GM12878 (cell line): ENCODE data around the gene SLC35E3. TPM values are rescaled to one million over a fixed set of nuclear protein-coding genes. Genes with fewer than 3 reads are reported as not detected.
A peak's percentile ranks its signal among the peaks of the same experiment; 100 is the strongest.

Experiments used
- ATAC-seq: fragments of 200-7000 bp; cut with Tn5 transposase; 3 replicates; pipeline ENCODE4 v1.9.1; 2020; ENCODE audit warnings: mild to moderate bottlenecking, moderate library complexity
- BruUV-seq: library from RNA; stranded (reverse); fragments of 400-500 nt; replicated peaks from 2 replicates; lab custom pipeline; 2021; lab: Mats Ljungman, UMichigan
- CTCF ChIA-PET: fragments of 300-600 bp; sonication (Branson Sonifier 250); formaldehyde crosslinking; extraction: SDS; loops from one replicate; lab custom pipeline; 2021; ENCODE audit warnings: inconsistent platforms; lab: Yijun Ruan, JAX
- POLR2A ChIA-PET: fragments of 350-600 bp; formaldehyde crosslinking; extraction: SDS; loops from one replicate; lab custom pipeline; 2021; ENCODE audit warnings: inconsistent platforms; lab: Charles Lee
- RAD21 ChIA-PET: fragments of 300-600 bp; sonication (Branson Sonifier 250); formaldehyde crosslinking; loops from one replicate; lab custom pipeline; 2023; ENCODE audit warnings: antibody characterized with exemption; ENCODE audit not compliant: unreplicated experiment; lab: Charles Lee
- SMC1A ChIA-PET: fragments of 300-600 bp; sonication (Branson Sonifier 250); formaldehyde crosslinking; loops from one replicate; lab custom pipeline; 2023; ENCODE audit not compliant: unreplicated experiment, uncharacterized antibody; lab: Charles Lee
- DNase-seq: peaks from one replicate; pipeline ENCODE4 v3.0.0-alpha.2; 2011; ENCODE audit warnings: low read depth, low spot score
- FAIRE-seq: peaks from 3 replicates; lab custom pipeline; 2011; peaks lifted over from hg19 to GRCh38; lab: Jason Lieb, UNC
- H2AFZ ChIP-seq: 2 replicates; pipeline ENCODE4 v1.6.0; 2011; ENCODE audit warnings: low read depth, low read length, control low read depth; ENCODE audit not compliant: control insufficient read depth
- H3K27ac ChIP-seq: 2 replicates; pipeline ENCODE4 v1.5.1; 2011; ENCODE audit warnings: control low read depth; ENCODE audit not compliant: control insufficient read depth, insufficient read depth
- H3K27me3 ChIP-seq, 2 experiments: replicated peaks in 1 of 2; 2 replicates each; pipeline versions ENCODE4 v1.6.0 to v1.6.1; 2011; ENCODE audit warnings: low read length in 1 of 2; ENCODE audit not compliant: control insufficient read depth in 2 of 2, insufficient read depth in 2 of 2
- H3K36me3 ChIP-seq, 2 experiments: 2 replicates each; pipeline ENCODE4 v1.5.1; 2011; ENCODE audit warnings: low read length in 1 of 2; ENCODE audit not compliant: control insufficient read depth in 2 of 2, insufficient read depth in 2 of 2
- H3K4me1 ChIP-seq: 2 replicates; pipeline ENCODE4 v1.6.1; 2011; ENCODE audit warnings: mild to moderate bottlenecking, low read length, moderate library complexity, mixed read lengths; ENCODE audit not compliant: control insufficient read depth, insufficient read depth
- H3K4me2 ChIP-seq: 2 replicates; pipeline ENCODE4 v1.6.0; 2011; ENCODE audit warnings: control low read depth; ENCODE audit not compliant: control insufficient read depth, insufficient read depth
- H3K4me3 ChIP-seq: fragments of 200-600 bp; sonication (generic); 2 replicates; pipeline ENCODE4 v1.5.1; 2016
- H3K79me2 ChIP-seq: 2 replicates; pipeline ENCODE4 v1.6.0; 2011; ENCODE audit warnings: low read length; ENCODE audit not compliant: control insufficient read depth, insufficient read depth
- H3K9ac ChIP-seq: 2 replicates; pipeline ENCODE4 v1.8.0; 2011; ENCODE audit warnings: low read length, control low read depth, mixed read lengths; ENCODE audit not compliant: control insufficient read depth, insufficient read depth
- H3K9me3 ChIP-seq: replicated peaks from 3 replicates; pipeline ENCODE4 v1.5.1; 2011; ENCODE audit warnings: mild to moderate bottlenecking, low read length; ENCODE audit not compliant: control insufficient read depth, insufficient read depth
- H4K20me1 ChIP-seq: 2 replicates; pipeline ENCODE4 v1.6.0; 2011; ENCODE audit not compliant: control insufficient read depth, insufficient read depth
- CBX3 ChIP-seq: fragments of 200-600 bp; sonication (generic); IDR thresholded peaks from 2 replicates; pipeline ENCODE4 v1.6.1; 2016; ENCODE audit warnings: low read depth, borderline replicate concordance
- CREB1 ChIP-seq: IDR thresholded peaks from 2 replicates; pipeline ENCODE4 v1.6.1; 2012; ENCODE audit warnings: low read depth, mild to moderate bottlenecking, inconsistent platforms
- FOXK2 ChIP-seq: fragments of 450-650 bp; IDR thresholded peaks from 2 replicates; pipeline ENCODE4 v1.6.1; 2017; ENCODE audit warnings: mild to moderate bottlenecking, moderate library complexity
- GABPA ChIP-seq: IDR thresholded peaks from 2 replicates; pipeline ENCODE4 v1.6.1; 2014; ENCODE audit warnings: antibody characterized with exemption, low read depth, mild to moderate bottlenecking, inconsistent platforms
- IKZF2 ChIP-seq, 2 experiments: fragments of 450-650 bp; IDR thresholded peaks; 2 replicates each; pipeline ENCODE4 v1.6.1; 2017; ENCODE audit warnings: mild to moderate bottlenecking in 2 of 2, moderate library complexity in 2 of 2
- MYB ChIP-seq: fragments of 150-350 bp; IDR thresholded peaks from 2 replicates; pipeline ENCODE4 v1.6.1; 2014; ENCODE audit warnings: mild to moderate bottlenecking, low read depth, low read length, borderline replicate concordance
- NFXL1 ChIP-seq: fragments of 450-650 bp; IDR thresholded peaks from 2 replicates; pipeline ENCODE4 v1.6.1; 2017; ENCODE audit warnings: antibody characterized with exemption, mild to moderate bottlenecking, borderline replicate concordance
- RB1 ChIP-seq: fragments of 450-650 bp; formaldehyde crosslinking; IDR thresholded peaks from 2 replicates; pipeline ENCODE4 v1.6.1; 2017; ENCODE audit warnings: mild to moderate bottlenecking, borderline replicate concordance
- SIN3A ChIP-seq: IDR thresholded peaks from 2 replicates; pipeline ENCODE4 v1.6.1; 2012; ENCODE audit warnings: low read depth, low read length, improper control_type of control experiment
- SREBF2 ChIP-seq: IDR thresholded peaks from 2 replicates; pipeline ENCODE4 v1.6.1; 2012; ENCODE audit warnings: mild to moderate bottlenecking, low read length
- TCF12 ChIP-seq: IDR thresholded peaks from 2 replicates; pipeline ENCODE4 v1.6.1; 2011; ENCODE audit warnings: low read depth, mild to moderate bottlenecking, low read length
- YBX1 ChIP-seq: fragments of 450-650 bp; IDR thresholded peaks from 2 replicates; pipeline ENCODE4 v1.6.1; 2016; ENCODE audit warnings: antibody characterized with exemption
- ZNF207 ChIP-seq: fragments of 450-650 bp; IDR thresholded peaks from 2 replicates; pipeline ENCODE4 v1.6.1; 2014; ENCODE audit warnings: antibody characterized with exemption, mild to moderate bottlenecking, borderline replicate concordance
- WGBS: methylation state at CpG from one replicate; pipeline ENCODE4 v1.1.6; 2016; ENCODE audit warnings: low lambda C conversion rate; ENCODE audit not compliant: insufficient replicate concordance, insufficient coverage; ENCODE audit errors: missing lambda C conversion rate; 5-methylcytosine and 5-hydroxymethylcytosine counted together
- in situ Hi-C: fragments of 300-500 bp; cut with MboI; formaldehyde crosslinking; loops from 9 replicates; pipeline ENCODE4 v1.14.3; 2018; ENCODE audit warnings: mixed read lengths
- intact Hi-C: fragments of 100-400 bp; cut with micrococcal nuclease; formaldehyde crosslinking; loops from one replicate; pipeline ENCODE4 v1.14.2; 2022; ENCODE audit not compliant: unreplicated experiment
- polyA plus RNA-seq, 11 experiments: library from polyadenylated mRNA; depleted of rRNA in 4 of 11; unstranded in 6 of 11; stranded (reverse) in 5 of 11; fragments of >200 nt; fragmentation: Nextera tagmentation in 4 of 11; fragmentation: Illumina TruSeq in 1 of 11; extraction: Ambion mirVana in 4 of 11; extraction: Trizol in 1 of 11; gene quantifications; 1 replicate in 1 of 11; 2 replicates in 10 of 11; pipeline versions ENCODE4 v1.2.1 to v1.2.3, GENCODE V29; 2011 to 2016; ENCODE audit warnings: inconsistent platforms in 2 of 11, missing spikeins in 2 of 11, low read depth in 1 of 11
- total RNA-seq, 4 experiments: library from RNA; depleted of rRNA in 3 of 4; stranded (reverse); fragments of >200 nt in 3 of 4; fragmentation: Illumina TruSeq in 1 of 4; extraction: Trizol in 1 of 4; gene quantifications; 2 replicates each; pipeline versions ENCODE4 v1.2.1 to v1.2.3, GENCODE V29; 2013 to 2021
- TF ChIP-seq, protein P1 (sequence below): fragments of 450-650 bp; IDR thresholded peaks from 2 replicates; pipeline ENCODE4 v1.6.1; 2016; ENCODE audit warnings: mild to moderate bottlenecking
- TF ChIP-seq, protein P2 (sequence below): IDR thresholded peaks from 2 replicates; pipeline ENCODE4 v1.6.1; 2012; ENCODE audit warnings: low read depth, low read length, improper control_type of control experiment
- TF ChIP-seq, protein P3 (sequence below): IDR thresholded peaks from 2 replicates; pipeline ENCODE4 v1.6.1; 2011; ENCODE audit warnings: borderline replicate concordance, low read depth, mild to moderate bottlenecking, moderate library complexity, low read length; ENCODE audit not compliant: insufficient read depth, poor library complexity, severe bottlenecking

Gene SLC35E3
- total and polyA plus RNA-seq, 10 of the 15 experiments (the other 5 are each of a cell fraction or from before 2014, with no cell fraction given) = 3.6 to 19.8 (median 6.1) TPM

DNA sequence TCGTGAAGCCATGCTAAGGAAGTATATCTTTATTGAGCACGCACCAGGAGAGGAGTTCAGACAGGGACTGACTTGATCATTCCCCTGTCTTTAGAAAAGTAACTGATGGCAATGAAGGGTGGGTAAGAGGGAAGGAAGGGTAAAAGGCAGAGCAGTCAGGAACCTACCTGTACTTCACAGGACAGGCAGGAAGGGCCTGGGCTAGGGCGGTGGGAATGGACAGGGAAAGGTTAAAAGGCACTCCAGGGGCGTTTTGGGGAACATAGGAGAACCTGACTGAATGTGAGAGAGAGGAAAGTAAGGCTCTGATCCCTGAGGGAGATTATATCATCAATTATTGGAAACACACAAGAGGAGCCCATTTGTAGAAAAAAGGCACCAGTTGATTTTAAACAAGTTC is 3.9 kb downstream of the SLC35E3 start:
- FAIRE-seq = no peak
- POLR2A ChIA-PET = no interaction called here
- peak overlapping the region; percentile 22; the same call in 1 of the 2 replicates for H3K4me2 ChIP-seq
- WGBS = 92% methylated on average over 4 of the region's 4 CpGs
- peaks cover 21% of the 10 kb centered on the region for H3K79me2 ChIP-seq
- H2AFZ ChIP-seq = no peak overlapping the region
- in situ Hi-C loops = no loop called here
- H3K27ac ChIP-seq = no peak overlapping the region
- DNase-seq = no peak
- ATAC-seq = no peak
- intact Hi-C loops = no loop called here
- peaks cover 0 to 3% of the 10 kb centered on the region in 2 experiments; a peak in 1 of 4 replicates for H3K36me3 ChIP-seq
- RAD21 ChIA-PET = no interaction called here
- SMC1A ChIA-PET = no interaction called here
- CTCF ChIA-PET = no interaction called here
- no peak overlapping the region for H3K9ac ChIP-seq
- H3K4me3 ChIP-seq = no peak overlapping the region
- TF ChIP-seq, protein P1, sequence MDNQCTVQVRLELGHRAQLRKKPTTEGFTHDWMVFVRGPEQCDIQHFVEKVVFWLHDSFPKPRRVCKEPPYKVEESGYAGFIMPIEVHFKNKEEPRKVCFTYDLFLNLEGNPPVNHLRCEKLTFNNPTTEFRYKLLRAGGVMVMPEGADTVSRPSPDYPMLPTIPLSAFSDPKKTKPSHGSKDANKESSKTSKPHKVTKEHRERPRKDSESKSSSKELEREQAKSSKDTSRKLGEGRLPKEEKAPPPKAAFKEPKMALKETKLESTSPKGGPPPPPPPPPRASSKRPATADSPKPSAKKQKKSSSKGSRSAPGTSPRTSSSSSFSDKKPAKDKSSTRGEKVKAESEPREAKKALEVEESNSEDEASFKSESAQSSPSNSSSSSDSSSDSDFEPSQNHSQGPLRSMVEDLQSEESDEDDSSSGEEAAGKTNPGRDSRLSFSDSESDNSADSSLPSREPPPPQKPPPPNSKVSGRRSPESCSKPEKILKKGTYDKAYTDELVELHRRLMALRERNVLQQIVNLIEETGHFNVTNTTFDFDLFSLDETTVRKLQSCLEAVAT = no peak
- TF ChIP-seq CBX3 = no peak
- TF ChIP-seq SIN3A = no peak
- TF ChIP-seq SREBF2 = no peak
- H3K27me3 ChIP-seq = no peaks in the 10 kb centered on the region
- H4K20me1 ChIP-seq = no peaks in the 10 kb centered on the region
- no TSS peak for BruUV-seq
- no peaks in the 10 kb centered on the region for H3K9me3 ChIP-seq
- H3K4me1 ChIP-seq = no peaks in the 10 kb centered on the region

DNA sequence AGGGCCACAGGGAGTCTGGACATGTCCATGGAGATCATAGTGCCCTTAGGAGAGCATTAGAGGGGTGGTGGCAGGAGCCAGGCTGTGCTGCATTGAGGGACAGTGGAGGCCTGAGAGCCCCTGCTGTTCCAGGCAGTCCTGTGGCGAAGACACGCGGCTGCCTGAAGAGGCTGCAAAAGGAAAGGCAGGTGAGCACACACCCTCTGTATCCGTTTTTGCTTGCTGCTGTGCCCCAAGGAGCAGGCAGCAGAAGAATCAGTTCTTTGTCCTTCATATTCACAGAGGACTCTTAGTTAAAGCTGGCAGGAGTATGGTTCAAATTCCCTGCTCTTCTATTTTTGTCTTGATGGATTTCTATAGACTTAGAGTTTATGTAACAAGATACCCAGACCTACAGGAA is 4.5 kb downstream of the SLC35E3 start:
- H4K20me1 ChIP-seq = no peaks in the 10 kb centered on the region
- H2AFZ ChIP-seq = no peak overlapping the region
- intact Hi-C loops = no loop called here
- H3K79me2 ChIP-seq = peaks cover 21% of the 10 kb centered on the region
- FAIRE-seq (no peak), ATAC-seq (no peak), DNase-seq (no peak)
- BruUV-seq = no TSS peak
- ChIA-PET CTCF (no interaction called here), SMC1A (interaction anchor here (0.5 kb wide), 1 partner anchor 143 kb away, joined by 3 read pairs; no protein-coding TSS in a partner anchor), POLR2A (no interaction called here), RAD21 (no interaction called here)
- H3K9me3 ChIP-seq = no peaks in the 10 kb centered on the region
- in situ Hi-C loops = no loop called here
- H3K4me1 ChIP-seq = no peaks in the 10 kb centered on the region
- H3K4me2 ChIP-seq = no peak overlapping the region
- H3K27ac ChIP-seq = no peak overlapping the region
- no peak overlapping the region for H3K9ac ChIP-seq
- no peaks in the 10 kb centered on the region for H3K27me3 ChIP-seq
- H3K36me3 ChIP-seq = peaks cover 0 to 5% of the 10 kb centered on the region in 2 experiments; a peak in 1 of 4 replicates
- no peak overlapping the region for H3K4me3 ChIP-seq
- WGBS = 85% methylated on average over 4 of the region's 4 CpGs
- TF ChIP-seq GABPA (no peak), TCF12 (no peak), FOXK2 (no peak), MYB (no peak), RB1 (no peak), CREB1 (no peak), SREBF2 (no peak), ZNF207 (no peak), YBX1 (no peak), IKZF2 (IDR thresholded peaks at IDR 0.05) (no peak), NFXL1 (no peak)
- TF ChIP-seq, protein P2, sequence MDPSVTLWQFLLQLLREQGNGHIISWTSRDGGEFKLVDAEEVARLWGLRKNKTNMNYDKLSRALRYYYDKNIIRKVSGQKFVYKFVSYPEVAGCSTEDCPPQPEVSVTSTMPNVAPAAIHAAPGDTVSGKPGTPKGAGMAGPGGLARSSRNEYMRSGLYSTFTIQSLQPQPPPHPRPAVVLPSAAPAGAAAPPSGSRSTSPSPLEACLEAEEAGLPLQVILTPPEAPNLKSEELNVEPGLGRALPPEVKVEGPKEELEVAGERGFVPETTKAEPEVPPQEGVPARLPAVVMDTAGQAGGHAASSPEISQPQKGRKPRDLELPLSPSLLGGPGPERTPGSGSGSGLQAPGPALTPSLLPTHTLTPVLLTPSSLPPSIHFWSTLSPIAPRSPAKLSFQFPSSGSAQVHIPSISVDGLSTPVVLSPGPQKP = no peak
- TF ChIP-seq, protein P3, sequence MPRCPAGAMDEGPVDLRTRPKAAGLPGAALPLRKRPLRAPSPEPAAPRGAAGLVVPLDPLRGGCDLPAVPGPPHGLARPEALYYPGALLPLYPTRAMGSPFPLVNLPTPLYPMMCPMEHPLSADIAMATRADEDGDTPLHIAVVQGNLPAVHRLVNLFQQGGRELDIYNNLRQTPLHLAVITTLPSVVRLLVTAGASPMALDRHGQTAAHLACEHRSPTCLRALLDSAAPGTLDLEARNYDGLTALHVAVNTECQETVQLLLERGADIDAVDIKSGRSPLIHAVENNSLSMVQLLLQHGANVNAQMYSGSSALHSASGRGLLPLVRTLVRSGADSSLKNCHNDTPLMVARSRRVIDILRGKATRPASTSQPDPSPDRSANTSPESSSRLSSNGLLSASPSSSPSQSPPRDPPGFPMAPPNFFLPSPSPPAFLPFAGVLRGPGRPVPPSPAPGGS = no peak
